Adrenal gland (tissue), 5 donors: ENCODE data around the gene AQP1.

ENCODE experiments used
- POLR2A ChIP-seq, 2 donors: fragments of 450-650 bp; IDR thresholded peaks; one replicate each; pipeline ENCODE4 v1.6.1; 2017; ENCODE audit warnings: antibody characterized with exemption in 2 of 2, mild to moderate bottlenecking in 2 of 2, moderate library complexity in 1 of 2
- TF ChIP-seq, protein P1 (sequence below), 6 experiments: fragments of 450-650 bp in 4 of 6; fragments of 200-600 bp in 2 of 6; sonication (generic) in 1 of 6; IDR thresholded peaks; 1 replicate in 5 of 6; 2 replicates in 1 of 6; pipeline versions ENCODE4 v1.5.1 to v1.8.0; 2016 to 2021; ENCODE audit warnings: antibody characterized with exemption in 6 of 6, mild to moderate bottlenecking in 2 of 6, moderate library complexity in 1 of 6
- donor health status: DM: no; HTN: no; CAD: no.

DNA sequence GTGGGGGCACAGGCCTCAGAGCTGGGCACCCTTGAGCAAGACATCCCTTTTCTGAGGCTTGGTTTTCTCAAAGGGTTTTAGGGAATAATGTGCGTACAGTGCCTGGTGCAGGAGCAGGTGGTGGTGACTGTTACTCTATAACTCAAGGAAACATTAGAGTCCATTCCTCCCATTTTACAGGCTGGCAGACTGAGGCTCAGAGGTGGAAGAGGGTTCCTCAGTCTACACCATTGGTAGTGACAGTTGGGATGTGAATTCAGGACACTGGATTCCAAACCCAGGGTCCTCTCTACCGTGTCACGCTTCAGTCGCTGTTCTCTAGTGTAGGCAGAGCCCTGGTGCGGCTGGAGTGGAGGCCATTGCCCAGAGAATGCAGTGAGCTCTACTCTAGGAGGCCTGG is 40.0 kb upstream of the AQP1 start:
- TF ChIP-seq, protein P1, sequence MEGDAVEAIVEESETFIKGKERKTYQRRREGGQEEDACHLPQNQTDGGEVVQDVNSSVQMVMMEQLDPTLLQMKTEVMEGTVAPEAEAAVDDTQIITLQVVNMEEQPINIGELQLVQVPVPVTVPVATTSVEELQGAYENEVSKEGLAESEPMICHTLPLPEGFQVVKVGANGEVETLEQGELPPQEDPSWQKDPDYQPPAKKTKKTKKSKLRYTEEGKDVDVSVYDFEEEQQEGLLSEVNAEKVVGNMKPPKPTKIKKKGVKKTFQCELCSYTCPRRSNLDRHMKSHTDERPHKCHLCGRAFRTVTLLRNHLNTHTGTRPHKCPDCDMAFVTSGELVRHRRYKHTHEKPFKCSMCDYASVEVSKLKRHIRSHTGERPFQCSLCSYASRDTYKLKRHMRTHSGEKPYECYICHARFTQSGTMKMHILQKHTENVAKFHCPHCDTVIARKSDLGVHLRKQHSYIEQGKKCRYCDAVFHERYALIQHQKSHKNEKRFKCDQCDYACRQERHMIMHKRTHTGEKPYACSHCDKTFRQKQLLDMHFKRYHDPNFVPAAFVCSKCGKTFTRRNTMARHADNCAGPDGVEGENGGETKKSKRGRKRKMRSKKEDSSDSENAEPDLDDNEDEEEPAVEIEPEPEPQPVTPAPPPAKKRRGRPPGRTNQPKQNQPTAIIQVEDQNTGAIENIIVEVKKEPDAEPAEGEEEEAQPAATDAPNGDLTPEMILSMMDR (IDR thresholded peaks at IDR 0.05) = no peak
- no peak for TF ChIP-seq POLR2A (IDR thresholded peaks at IDR 0.05)
